ENCODE results near the gene HDAC4. TPM values are rescaled to one million over a fixed set of nuclear protein-coding genes. Genes with fewer than 3 reads are reported as not detected.

HDAC4 gene
- total RNA-seq, 2 donors from 2014 or later, result 8.1 to 20.1 TPM

DNA sequence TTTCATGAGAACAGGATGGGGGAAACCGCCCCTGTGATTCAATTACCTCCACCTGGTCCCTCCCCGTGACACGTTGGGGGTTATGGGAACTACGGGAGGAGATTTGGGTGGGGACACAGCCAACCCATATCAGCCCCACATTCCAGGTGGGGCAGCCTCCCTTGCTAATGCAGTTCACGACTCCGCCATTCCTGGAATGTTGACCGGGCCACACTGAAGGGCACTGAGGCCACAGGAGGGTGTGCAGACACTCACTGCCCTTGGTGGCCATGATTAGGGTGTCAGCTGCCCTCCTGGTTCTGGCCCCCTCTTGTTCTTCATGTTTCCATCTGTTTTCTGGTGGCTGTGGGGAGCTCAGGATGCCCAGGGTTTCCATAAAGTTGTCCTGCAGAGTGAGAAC lies 376.6 kb downstream of the HDAC4 start:
- Histone ChIP-seq H3K27me3 (no peaks in the 10 kb centered on the region), H3K4me1 (peaks cover 0 to 7% of the 10 kb centered on the region in 2 donors), H3K9me3 (no peaks in the 10 kb centered on the region), H3K4me3 (no peak overlapping the region), H3K27ac (no peak overlapping the region), H3K36me3 (no peaks in the 10 kb centered on the region)
- TF ChIP-seq, protein P1, sequence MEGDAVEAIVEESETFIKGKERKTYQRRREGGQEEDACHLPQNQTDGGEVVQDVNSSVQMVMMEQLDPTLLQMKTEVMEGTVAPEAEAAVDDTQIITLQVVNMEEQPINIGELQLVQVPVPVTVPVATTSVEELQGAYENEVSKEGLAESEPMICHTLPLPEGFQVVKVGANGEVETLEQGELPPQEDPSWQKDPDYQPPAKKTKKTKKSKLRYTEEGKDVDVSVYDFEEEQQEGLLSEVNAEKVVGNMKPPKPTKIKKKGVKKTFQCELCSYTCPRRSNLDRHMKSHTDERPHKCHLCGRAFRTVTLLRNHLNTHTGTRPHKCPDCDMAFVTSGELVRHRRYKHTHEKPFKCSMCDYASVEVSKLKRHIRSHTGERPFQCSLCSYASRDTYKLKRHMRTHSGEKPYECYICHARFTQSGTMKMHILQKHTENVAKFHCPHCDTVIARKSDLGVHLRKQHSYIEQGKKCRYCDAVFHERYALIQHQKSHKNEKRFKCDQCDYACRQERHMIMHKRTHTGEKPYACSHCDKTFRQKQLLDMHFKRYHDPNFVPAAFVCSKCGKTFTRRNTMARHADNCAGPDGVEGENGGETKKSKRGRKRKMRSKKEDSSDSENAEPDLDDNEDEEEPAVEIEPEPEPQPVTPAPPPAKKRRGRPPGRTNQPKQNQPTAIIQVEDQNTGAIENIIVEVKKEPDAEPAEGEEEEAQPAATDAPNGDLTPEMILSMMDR (IDR thresholded peaks at IDR 0.05), result no peak
- no peak for DNase-seq (ENCODE audit: low spot score)

DNA sequence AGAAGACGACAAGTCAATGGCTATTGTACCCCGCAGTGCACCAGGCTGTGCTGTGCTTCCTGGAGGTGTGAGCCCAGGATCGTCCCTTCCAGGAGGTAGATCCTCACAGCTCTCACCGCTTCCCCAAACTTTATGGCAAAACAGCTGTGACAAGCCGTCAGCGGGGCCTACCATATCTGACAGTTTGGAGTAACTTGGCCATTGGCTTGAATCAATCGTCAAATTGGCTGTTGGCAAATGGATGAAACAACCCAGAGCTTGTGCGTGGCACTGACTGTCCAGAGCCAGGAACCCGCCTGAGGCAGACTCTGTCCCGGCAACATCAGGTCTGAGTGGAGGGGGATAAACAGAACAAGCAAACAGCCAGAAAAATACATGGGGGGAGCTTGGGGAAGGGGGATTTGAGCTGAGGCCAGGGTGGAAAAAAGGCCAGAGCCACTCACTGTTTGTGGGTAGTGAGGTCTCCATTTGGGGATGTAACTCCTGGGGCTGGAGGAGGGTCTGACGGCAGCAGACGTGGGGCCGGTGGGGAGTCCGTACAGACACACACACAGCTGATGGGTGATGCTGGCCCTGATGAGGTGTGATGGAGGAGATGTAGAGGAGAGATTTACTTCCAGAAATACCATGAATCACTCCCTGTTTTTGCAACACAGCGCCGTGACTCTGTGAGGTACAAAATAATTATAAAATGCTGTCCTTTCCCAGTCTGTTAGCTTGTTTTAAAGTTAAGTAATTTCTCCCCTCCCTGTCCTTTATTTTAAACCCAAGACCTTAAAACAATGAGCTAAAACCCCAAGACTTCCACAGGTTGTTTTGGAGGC lies 378.2 kb downstream of the HDAC4 start:
- H3K36me3 ChIP-seq, result no peaks in the 10 kb centered on the region
- H3K4me3 ChIP-seq, result no peak overlapping the region
- no peaks in the 10 kb centered on the region for H3K9me3 ChIP-seq
- TF ChIP-seq, protein P1 (IDR thresholded peaks at IDR 0.05), result no peak
- DNase-seq (ENCODE audit: low spot score), result no peak
- no peaks in the 10 kb centered on the region for H3K27me3 ChIP-seq
- no peak overlapping the region for H3K27ac ChIP-seq
- H3K4me1 ChIP-seq, result peaks cover 0 to 7% of the 10 kb centered on the region in 2 donors

DNA sequence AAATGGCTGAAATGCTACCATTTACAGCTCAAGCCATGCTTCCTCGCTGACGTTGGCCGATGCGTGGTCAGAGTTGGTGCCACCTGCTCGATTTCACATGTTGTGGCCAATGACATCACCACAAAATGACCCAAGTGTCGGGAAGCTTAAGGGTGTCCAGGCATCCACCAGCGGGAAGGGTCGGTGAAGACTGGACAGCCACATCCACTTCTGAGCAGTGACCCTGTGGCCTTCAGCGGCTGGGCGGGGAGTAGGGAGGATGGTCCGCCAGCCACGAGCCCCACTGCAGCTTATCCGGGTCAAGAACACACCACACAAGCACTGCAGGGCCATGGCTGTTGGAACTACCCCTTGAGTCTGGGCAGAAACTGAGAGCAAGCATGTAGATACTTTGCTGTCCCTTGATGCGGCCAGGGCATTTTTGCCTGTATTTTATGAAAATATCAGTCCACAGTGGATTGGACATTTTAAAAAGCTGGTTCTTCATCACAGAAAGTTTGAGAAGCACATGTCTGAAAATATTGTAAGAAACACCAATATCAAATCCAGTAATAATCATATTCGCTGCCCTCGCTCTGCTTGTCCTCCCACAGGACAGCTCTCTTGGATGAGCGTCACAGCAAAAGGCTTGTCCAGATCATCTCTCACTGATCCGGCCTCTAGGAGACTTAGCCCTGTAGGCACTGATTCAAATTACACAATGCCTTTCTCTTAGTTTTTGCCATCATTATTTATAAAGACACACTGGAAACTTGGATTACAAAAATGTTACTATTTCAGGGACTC lies 379.0 kb downstream of the HDAC4 start:
- DNase-seq (ENCODE audit: low spot score), result no peak
- H3K36me3 ChIP-seq, result no peaks in the 10 kb centered on the region
- no peak overlapping the region for H3K27ac ChIP-seq
- no peak overlapping the region for H3K4me3 ChIP-seq
- no peaks in the 10 kb centered on the region for H3K9me3 ChIP-seq
- peaks cover 0 to 4% of the 10 kb centered on the region in 2 donors for H3K4me1 ChIP-seq
- H3K27me3 ChIP-seq, result no peaks in the 10 kb centered on the region
- TF ChIP-seq, protein P1 (IDR thresholded peaks at IDR 0.05), result no peak

DNA sequence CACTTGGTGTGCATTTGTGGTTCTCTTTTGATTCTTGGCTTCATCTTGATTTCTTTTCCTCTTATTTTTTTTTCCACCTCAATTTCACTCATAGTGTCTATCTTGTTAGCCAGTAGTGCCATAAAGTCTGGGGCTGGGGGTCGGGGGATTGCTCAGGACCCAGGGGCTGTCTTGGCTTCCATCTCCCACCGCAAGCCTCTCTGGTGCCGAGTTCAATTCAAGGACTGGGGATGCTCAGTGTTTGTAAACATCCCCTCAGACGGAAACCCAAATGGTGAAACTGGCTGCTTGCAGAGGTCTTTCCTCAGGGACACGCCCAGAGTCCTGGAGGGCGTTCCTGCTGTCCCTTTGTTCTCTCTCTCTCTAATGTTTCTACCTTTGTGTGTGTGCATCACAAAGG lies 379.6 kb downstream of the HDAC4 start:
- Histone ChIP-seq H3K9me3 (no peaks in the 10 kb centered on the region), H3K36me3 (no peaks in the 10 kb centered on the region), H3K4me3 (no peak overlapping the region), H3K27ac (no peak overlapping the region), H3K27me3 (no peaks in the 10 kb centered on the region), H3K4me1 (no peaks in the 10 kb centered on the region)
- no peak for DNase-seq (ENCODE audit: low spot score)
- TF ChIP-seq, protein P1 (IDR thresholded peaks at IDR 0.05), result no peak

DNA sequence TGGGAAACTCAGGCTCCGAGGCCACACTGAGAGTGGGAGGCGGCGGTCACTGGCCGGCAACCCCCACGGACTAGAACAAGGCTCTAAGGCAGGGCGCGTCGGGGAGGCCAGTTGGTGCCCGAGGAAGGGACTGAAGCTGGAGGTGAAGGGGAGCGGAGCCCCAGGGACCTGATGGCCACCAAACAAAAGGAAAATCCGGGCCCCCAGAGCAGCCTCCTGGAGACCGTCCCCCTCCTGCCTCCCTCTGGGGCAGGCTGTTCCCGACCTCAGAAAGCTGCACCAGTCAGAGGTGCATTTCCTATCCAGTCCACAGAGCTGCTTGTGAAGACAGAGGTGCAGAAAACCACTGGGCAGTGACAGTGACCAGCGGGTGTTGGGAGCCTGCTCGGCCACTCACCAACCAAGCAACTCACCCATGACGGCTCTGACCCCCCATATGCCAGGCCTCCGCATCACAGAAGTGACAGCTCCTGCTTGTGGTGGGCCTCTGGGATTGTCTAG lies 380.2 kb downstream of the HDAC4 start:
- Histone ChIP-seq H3K4me3 (no peak overlapping the region), H3K9me3 (no peaks in the 10 kb centered on the region), H3K27me3 (no peaks in the 10 kb centered on the region), H3K4me1 (no peaks in the 10 kb centered on the region), H3K27ac (no peak overlapping the region), H3K36me3 (no peaks in the 10 kb centered on the region)
- DNase-seq (ENCODE audit: low spot score), result no peak
- TF ChIP-seq, protein P1 (IDR thresholded peaks at IDR 0.05), result no peak

All from right atrium auricular region (tissue), 2 donors.